ENCODE results near the gene TRIM6.
A peak's percentile ranks its signal among the peaks of the same experiment; 100 is the strongest.
"Not testable (repeated sequence)": the region's sequence is repeated elsewhere in the genome, so short reads cannot be mapped to it uniquely, and the experiment has no call there.

Gene TRIM6, protein sequence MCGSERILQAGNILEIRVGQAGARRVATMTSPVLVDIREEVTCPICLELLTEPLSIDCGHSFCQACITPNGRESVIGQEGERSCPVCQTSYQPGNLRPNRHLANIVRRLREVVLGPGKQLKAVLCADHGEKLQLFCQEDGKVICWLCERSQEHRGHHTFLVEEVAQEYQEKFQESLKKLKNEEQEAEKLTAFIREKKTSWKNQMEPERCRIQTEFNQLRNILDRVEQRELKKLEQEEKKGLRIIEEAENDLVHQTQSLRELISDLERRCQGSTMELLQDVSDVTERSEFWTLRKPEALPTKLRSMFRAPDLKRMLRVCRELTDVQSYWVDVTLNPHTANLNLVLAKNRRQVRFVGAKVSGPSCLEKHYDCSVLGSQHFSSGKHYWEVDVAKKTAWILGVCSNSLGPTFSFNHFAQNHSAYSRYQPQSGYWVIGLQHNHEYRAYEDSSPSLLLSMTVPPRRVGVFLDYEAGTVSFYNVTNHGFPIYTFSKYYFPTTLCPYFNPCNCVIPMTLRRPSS

DNA sequence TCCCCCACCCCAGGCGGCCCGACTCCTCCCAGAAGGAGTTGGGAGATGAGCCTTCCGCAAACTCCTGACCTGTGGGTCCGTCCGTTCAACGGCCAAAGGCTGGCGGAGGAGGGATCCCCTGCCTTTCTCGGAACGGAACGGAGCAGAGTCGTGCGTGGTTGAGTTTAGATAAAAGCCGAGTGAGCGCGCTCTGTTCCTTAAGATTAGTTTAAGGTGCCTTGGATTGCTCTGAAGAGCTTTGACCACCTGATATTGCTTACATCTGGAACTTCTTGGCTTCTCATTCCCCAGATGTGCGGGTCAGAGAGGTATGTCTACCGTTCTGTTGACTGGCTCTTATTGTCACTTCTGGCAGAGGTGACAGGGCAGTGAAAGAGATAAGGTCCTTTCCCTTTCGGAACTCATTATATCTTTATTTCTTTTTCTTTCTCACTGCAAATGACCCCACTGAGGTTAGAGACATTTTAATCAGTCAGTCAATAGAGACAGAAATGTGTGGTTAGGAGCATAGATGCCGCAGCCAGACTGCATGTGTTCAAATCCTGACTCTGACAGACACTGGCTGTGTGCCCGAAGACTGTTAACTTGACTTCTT lies at the start of gene TRIM6:
Gene TRIM6 (plus strand): TSS at position 31 of the 595 bp plus-strand sequence. CDS start 261 bp downstream, at position 292.
- DNase-seq = no peak

DNA sequence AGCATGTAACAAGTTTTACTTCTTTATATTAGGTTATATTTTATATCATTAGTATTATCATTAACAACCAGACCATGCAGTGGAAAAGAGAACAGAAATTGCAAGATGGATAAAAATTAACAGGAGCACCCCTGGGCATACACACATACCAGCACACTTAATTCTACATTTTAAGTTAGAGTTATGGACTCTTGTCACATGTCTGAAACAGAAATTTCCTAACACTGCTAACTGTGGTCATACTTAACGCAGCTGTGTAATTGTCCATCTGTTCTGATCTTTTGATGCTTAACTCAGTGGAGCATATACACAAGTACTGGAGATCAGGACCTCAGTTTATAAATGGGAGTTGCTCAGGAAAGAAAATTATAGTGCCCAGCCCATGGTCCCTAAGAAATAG lies 48.5 kb upstream of the TRIM6 start:
- no peak for DNase-seq

DNA sequence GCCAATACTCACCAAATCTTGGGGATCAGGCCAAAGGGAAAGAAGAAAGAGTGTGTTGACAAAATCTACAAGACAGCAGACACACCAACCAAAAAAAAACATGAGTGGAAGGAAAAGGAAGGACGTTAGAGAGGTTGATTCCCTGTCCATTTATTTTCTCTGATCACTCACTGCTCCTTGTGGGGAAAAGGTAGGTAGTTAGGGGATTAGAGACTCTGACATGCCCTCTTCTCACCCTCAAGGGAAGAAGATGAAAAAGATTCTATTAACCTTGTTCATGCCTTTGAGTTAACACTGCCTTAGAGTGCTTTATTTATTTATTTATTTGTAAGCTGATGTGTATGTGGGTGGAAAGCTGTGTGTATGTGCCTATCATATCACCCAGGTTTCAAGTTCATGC lies 48.0 kb upstream of the TRIM6 start, which contains the start of gene OR52H1:
Gene OR52H1 (minus strand): TSS at position 101 of the 400 bp plus-strand sequence. CDS start 3,035 bp downstream, outside the sequence.
- no peak for DNase-seq

DNA sequence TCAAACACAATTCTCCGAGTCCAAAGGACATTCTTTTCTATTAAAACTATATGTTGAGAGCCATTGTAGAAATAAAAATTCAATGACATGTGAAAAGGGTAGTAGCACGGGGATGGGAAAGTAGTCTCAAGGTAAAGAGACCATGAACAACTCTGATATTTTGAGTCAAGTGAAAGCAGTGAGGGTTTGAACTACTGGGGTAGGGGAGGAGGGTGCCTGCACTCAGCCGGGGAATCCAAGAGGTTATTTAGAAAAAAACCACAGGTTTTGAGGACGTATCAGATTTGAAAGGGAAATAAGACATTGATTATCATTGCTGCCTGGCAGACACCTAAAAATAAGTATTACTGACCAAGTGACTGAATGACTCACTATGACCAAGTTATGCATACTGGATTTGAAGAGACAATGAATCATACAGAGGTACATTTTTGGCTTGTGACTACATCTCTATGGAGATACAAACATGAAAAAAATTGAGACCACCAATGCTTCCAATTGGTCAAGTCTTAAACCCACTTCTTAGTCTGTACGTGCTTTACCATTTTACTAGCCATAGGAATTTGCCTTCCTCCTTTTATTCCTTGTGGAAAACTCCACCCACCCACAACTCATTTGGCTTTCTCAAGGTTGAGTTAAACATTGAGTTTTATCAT lies 45.9 kb upstream of the TRIM6 start:
- DNase-seq = no peak

DNA sequence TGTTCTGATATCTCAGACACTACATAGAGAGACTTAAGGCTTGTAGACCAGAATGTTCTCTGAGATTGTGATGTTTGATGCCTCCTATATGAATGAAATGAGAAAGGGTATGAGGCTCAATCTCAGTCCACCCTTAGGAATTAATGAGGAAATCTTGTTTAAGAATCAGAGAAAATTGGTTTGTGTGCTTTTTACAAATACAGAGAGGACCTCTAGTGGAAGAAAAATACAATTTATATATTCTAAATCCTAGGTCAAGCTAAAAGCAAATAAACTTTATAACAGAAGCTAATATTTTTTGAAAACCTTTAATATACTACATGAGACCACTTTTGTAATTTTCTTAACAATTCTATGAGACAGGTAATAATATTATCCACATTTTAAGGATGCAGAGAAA lies 43.1 kb upstream of the TRIM6 start:
- no peak for DNase-seq

DNA sequence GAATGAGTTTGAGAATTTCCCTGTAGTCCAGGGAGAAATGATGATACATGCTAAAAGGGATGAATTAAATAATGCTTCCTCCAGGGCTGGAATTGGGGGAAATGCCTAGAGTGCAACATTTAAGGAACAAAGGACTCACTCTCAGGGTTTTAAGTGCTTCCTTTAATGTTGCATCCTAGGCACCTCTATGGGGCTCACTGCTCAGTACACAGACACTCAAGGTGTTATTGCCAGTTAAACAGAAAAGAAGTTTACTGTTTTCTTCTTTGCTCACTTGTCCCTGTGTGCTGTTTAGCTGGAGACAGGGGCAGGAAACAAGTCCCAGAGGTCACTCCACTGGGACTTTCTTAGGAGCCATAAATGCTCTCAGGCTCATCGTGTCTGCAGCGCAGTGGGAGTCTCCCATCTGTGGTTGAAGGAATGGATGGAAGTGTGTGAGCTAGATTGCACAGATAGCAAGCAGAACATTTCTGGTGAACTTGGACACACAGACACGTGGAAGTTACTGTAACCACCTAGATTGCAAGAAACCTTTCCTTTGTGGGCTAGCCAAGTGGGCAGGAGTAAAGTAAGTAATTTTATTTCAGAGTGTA lies 39.7 kb upstream of the TRIM6 start:
- no peak for DNase-seq

DNA sequence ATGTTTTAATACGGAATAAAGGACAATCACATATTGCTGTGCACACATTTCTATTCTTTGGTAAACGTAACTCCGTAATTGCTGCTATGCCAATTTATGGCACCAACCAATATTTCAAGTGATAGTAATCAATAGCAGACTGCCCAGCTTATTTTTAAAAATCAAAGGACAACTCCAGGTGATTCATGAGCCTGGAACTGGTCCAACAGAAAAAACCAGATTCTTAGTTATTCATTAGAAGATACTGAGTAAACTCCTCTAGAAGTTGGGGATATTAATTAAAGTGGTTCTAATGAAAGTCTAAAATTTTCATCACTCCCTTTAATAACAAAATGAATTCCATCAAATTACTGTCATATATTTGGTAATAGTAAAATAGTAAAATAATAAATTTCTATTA lies 38.7 kb upstream of the TRIM6 start:
- DNase-seq = no peak

DNA sequence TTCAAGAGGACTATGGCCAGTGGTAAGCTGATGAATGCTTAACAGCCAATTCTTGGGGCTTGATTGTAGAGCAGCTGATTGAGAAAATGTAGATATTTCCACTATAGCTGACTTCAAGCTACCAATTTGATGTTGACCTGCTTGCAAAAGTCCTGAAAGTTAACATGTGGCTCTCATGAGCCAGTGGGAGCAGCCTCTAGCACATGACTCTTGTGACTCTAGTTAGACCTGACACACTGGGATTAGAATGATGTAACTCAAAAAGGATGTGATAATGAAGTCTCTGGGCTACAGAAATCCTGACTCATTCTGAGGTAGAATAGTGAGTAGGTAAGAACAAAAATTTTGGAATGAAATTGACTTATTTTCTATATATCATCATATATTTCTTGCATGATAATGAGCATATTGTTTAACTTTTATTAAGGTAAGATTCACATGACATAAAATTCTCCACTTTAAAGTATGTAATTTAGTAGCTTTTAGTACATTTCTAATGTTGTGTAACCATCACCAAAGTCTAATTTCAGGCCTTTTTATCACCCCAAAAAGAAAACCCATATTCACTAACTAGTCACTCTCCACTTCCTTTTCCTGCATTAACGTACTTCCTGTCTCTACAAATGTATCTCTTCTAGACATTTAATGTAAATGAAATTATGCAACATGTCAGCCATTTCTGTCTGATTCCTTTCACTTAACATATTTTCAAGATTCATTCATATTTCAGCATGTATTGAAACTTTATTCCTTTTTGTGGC lies 32.0 kb upstream of the TRIM6 start:
- DNase-seq = no peak

DNA sequence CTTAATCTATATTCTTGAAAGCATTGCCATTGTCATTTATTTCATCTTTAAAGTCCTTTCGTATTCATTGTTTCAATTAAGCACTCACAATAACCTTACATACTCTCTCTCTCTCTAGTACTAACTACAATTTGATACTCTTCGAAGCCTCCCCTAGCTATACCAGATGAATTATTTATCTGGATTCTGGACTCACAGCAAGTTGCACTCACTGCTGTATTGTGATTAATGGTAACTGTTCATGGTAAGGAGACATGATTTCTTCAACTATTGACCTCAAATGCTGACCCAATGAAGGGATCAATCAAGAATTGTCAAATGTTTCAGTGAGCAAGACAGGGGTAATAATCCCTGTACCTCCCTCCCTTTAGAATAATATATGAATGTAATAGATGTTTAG lies 21.8 kb upstream of the TRIM6 start:
- DNase-seq = no peak

DNA sequence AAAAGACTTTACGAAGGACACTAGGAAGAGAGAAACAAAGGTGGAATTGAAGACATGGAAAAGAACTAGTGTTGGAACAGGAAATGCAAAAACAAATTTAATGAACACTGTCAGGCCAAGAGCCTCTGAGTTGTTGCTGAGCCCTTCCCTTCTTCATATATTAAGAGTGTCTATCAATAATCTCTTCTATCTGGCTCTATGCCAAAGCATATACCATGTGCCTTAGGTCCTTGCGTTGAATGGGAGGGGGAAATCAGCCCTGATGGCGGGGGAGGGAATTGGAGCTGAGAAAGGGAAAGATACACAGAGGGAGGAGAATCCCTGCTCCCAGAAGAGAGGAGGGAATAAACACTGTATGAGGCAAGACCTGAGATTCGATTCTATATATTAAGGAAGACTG lies 21.3 kb upstream of the TRIM6 start:
- no peak for DNase-seq

DNA sequence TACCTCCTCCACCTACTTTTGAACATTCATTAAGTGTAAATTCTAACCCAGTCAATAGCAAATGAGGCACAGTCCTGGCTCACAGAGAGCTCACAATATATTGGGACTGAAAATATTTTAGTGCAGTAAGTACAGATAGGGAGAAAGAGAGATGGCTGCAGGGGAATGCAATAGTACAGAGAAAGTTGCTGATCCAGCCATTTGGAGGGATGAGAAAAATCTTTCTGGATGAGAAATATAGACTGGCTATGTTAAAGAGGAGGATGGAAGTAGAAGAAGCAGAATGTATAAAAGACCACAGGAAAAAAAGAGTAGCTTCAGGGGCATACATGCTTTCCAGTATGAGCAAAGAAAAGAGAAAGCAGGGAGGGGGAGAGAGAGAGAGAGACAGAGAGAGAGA lies 19.3 kb upstream of the TRIM6 start:
- no peak for DNase-seq

DNA sequence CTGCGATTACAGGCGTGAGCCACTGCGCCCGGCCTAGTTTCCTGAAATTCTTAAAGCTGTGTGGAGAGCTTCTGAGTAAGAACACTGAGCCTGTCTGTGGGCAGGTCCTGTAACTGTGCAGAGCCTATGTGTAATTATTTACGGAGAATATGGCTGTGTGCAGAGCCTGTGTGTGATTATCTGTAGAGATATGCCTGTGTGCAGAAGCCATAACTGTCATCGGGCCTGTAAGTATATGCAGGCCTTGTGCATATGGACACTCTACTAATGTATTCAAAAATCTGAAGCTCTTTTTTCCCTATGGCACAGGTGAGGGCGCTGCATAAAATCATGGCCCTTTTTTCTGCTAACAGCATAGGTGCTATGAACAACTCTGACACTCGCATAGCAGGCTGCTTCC lies 15.9 kb upstream of the TRIM6 start, which contains the start of gene OR52B6:
Gene OR52B6 (plus strand): TSS at position 301 of the 400 bp plus-strand sequence. CDS start 0 bp downstream, at position 301.
- no peak for DNase-seq

DNA sequence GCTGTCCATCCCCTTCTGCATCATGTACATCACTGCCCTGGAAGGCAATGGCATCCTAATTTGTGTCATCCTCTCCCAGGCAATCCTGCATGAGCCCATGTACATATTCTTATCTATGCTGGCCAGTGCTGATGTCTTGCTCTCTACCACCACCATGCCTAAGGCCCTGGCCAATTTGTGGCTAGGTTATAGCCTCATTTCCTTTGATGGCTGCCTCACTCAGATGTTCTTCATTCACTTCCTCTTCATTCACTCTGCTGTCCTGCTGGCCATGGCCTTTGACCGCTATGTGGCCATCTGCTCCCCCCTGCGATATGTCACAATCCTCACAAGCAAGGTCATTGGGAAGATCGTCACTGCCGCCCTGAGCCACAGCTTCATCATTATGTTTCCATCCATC lies 15.4 kb upstream of the TRIM6 start:
- DNase-seq = no peak

DNA sequence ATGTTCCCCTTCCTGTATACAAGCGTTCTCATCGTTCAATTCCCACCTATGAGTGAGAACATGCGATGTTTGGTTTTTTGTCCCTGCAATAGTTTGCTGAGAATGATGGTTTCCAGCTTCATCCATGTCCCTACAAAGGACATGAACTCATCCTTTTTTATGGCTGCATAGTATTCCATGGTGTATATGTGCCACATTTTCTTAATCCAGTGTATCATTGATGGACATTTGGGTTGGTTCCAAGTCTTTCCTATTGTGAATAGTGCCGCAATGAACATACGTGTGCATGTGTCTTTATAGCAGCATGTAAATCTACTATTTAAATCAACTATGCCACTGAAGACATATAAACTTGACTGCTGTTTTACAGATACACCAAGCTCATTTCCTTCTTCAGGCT lies 12.0 kb upstream of the TRIM6 start:
- DNase-seq = not testable (repeated sequence)

DNA sequence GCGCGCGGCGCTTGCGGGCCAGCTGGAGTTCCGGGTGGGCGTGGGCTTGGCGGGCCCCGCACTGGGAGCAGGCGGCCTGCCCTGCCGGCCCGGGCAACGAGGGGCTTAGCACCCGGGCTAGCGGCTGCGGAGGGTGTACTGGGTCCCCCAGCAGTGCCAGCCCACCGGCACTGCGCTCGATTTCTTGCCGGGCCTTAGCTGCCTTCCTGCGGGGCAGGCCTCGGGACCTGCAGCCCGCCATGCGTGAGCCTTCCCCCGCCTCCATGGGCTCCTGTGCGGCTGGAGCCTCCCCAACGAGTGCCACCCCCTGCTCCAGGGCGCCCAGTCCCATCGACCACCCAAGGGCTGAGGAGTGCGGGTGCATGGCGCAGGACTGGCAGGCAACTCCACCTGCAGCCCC lies 6.5 kb upstream of the TRIM6 start:
- not testable (repeated sequence) for DNase-seq

DNA sequence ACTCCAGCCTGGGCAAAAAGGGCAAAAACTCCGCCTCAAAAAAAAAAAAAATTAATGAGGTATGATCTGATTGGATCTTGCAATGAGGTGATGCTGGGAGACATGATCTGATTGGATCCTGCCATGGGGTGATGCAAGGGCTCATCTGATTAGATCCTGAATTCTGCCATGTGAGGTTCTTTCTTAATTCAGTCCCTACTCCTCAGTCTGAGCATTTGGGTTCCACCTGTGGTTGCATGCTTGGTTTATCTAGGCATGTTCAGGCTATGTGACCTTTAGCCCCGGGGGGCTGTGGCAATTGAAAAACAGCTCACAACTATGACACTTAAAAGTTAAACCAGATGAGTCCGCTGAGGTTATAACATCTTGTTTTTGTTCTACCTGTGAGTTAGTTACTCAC lies 4.8 kb upstream of the TRIM6 start:
- DNase-seq = no peak

DNA sequence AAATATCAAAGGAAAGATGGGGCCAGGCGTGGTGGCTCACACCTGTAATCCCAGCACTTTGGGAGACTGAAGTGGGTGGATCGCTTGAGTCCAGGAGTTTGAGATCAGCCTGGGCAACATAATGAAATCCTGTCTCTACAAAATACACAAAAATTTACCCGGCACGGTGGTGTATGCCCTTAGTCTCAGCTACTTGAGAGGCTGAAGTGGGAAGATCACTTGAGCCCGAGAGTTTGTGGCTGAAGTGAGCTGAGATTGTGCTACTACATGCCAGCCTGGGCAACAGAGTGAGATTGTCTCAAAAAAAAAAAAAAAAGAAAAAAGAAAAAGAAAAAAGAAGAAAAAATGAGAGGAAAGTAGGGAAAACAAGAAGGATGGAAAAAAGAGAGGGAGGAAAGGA lies 3.8 kb upstream of the TRIM6 start:
- DNase-seq = no peak

DNA sequence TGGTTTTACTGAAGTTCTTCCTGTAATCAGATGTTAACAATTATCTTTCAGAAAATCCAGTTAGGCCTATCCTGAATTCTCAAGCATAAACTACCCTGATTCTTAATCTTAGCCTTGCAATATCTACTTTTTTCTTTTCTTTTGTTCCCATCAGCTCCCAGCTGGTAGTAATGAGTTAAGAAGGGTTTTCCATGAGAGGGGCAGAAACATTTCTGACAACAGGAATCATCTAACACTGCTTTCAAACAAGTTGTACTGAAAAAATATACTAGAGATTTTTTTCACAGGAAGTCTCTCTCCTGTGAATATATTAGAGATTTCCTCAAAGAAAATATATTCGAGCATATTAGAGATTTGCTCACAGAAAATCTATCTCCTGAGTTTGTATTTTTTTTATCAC lies 3.3 kb upstream of the TRIM6 start:
- no peak for DNase-seq

DNA sequence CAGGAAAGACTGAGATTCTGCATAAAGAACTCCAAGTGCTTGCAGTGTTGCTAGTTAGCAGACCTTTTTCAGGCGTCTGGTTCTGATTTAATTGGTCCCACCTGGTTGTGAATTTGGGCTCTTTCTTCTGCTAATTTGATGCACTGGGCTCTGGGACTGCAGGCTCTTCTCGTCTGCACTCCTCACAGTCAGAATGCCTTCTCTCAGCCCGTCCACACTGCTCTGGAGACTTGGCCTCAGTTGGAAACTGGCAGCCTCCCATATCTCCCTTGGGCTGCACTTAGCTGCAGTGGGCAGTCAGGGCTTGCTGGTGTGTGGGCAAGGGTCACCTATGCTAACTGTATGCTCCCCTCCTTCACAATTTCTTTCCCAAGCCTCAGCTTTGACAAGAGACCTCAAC lies 1.5 kb downstream of the TRIM6 start:
- DNase-seq = no peak

DNA sequence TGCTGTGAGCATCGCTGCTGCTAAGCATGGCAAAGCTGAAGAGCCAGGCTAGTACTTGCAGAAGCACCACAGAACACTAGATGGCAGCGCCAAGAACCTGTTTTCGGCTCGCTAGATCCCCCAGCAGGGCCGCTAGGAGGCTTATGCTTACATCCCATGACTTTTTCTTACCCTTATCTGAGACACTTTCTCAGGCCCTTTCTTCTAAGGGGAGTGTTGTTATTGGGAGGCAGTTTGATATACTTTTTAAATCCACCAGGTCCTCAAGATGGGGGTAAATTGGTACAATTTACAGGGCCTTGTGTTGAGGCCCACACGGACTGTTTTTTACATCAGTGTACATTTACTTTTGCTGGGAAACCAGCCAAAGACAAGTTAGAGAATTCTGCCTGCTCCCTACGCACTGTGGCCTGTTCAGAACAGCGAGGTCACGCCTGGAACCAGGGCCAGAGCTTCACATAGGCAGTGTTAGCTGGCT lies 4.0 kb downstream of the TRIM6 start:
- DNase-seq = peak; percentile 64

DNA sequence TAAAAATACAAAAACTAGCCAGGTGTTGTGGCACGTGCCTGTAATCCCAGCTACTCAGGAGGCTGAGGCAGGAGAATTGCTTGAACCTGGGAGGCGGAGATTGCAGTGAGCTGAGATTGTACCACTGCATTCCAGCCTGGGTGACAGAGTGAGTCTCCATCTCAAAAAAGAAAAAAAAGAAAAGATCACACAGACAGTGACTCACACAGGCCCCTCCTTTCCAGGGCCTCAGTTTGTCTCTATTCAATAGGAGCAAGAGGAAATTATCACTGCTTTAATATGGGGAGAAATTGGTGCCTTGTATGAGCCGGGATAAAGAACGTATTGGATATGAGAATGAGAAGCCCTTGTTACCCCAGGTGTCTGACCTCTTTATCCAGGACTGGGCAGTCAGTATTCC lies 6.4 kb downstream of the TRIM6 start:
- not testable (repeated sequence) for DNase-seq

DNA sequence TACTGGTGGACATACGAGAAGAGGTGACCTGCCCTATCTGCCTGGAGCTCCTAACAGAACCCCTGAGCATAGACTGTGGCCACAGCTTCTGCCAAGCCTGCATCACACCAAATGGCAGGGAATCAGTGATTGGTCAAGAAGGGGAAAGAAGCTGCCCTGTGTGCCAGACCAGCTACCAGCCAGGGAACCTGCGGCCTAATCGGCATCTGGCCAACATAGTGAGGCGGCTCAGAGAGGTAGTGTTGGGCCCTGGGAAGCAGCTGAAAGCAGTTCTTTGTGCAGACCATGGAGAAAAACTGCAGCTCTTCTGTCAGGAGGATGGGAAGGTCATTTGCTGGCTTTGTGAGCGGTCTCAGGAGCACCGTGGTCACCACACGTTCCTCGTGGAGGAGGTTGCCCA lies 6.9 kb downstream of the TRIM6 start:
- no peak for DNase-seq
